ENCODE results near the gene MCF2L2.

The MCF2L2 gene

GRCh38 chr3:183229178-183229577 is 199.2 kb downstream of the MCF2L2 start:
- no peak for DNase-seq (ENCODE audit: extremely low spot score)
- ChIA-PET POLR2A (no interaction called here), CTCF (no interaction called here)
- no peak for TF ChIP-seq NFRKB (IDR thresholded peaks at IDR 0.05)
- no peak for TF ChIP-seq FOXM1 (IDR thresholded peaks at IDR 0.05; ENCODE audit: borderline replicate concordance)
- no peak for TF ChIP-seq LEF1 (IDR thresholded peaks at IDR 0.05; ENCODE audit: borderline replicate concordance)
- TF ChIP-seq ELF4 (IDR thresholded peaks at IDR 0.05), result no peak
- TF ChIP-seq ZNF384 (IDR thresholded peaks at IDR 0.05), result no peak
- no peak for TF ChIP-seq CTBP1 (IDR thresholded peaks at IDR 0.05; ENCODE audit: borderline replicate concordance)
- TF ChIP-seq BHLHE40 (IDR thresholded peaks at IDR 0.05; ENCODE audit: borderline replicate concordance), result no peak
- no peak for TF ChIP-seq FOXK2 (IDR thresholded peaks at IDR 0.05)
- TF ChIP-seq PKNOX1 (IDR thresholded peaks at IDR 0.05), result no peak
- TF ChIP-seq FOXA1 (IDR thresholded peaks at IDR 0.05), result no peak
- no peak for TF ChIP-seq ARNT (IDR thresholded peaks at IDR 0.05)
- TF ChIP-seq TARDBP (IDR thresholded peaks at IDR 0.05), result no peak
- no peak for TF ChIP-seq HDGF (IDR thresholded peaks at IDR 0.05; ENCODE audit: borderline replicate concordance)
- TF ChIP-seq SP1 (IDR thresholded peaks at IDR 0.05), result no peak
- no peak for TF ChIP-seq SUZ12 (IDR thresholded peaks at IDR 0.05)
- no peak for TF ChIP-seq L3MBTL2 (conservative IDR thresholded peaks at IDR 0.05)

GRCh38 chr3:183227586-183227985 is 200.8 kb downstream of the MCF2L2 start:
- no peak for DNase-seq (ENCODE audit: extremely low spot score)
- no peak for TF ChIP-seq CTBP1 (IDR thresholded peaks at IDR 0.05; ENCODE audit: borderline replicate concordance)
- TF ChIP-seq ELF4 (IDR thresholded peaks at IDR 0.05), result no peak
- TF ChIP-seq ARNT (IDR thresholded peaks at IDR 0.05), result no peak
- no peak for TF ChIP-seq ZNF384 (IDR thresholded peaks at IDR 0.05)
- no peak for TF ChIP-seq HDGF (IDR thresholded peaks at IDR 0.05; ENCODE audit: borderline replicate concordance)
- TF ChIP-seq PKNOX1 (IDR thresholded peaks at IDR 0.05), result no peak
- no peak for TF ChIP-seq FOXM1 (IDR thresholded peaks at IDR 0.05; ENCODE audit: borderline replicate concordance)
- TF ChIP-seq NFRKB (IDR thresholded peaks at IDR 0.05), result no peak
- no peak for TF ChIP-seq TARDBP (IDR thresholded peaks at IDR 0.05)
- no peak for TF ChIP-seq FOXK2 (IDR thresholded peaks at IDR 0.05)
- TF ChIP-seq SUZ12 (IDR thresholded peaks at IDR 0.05), result no peak
- no peak for TF ChIP-seq LEF1 (IDR thresholded peaks at IDR 0.05; ENCODE audit: borderline replicate concordance)
- CTCF ChIA-PET, result no interaction called here
- POLR2A ChIA-PET, result no interaction called here

GRCh38 chr3:183226333-183226890 is 202.0 kb downstream of the MCF2L2 start:
- ChIA-PET CTCF (no interaction called here), POLR2A (no interaction called here)
- TF ChIP-seq TARDBP (IDR thresholded peaks at IDR 0.05) (no peak), SUZ12 (IDR thresholded peaks at IDR 0.05) (no peak), ELF4 (IDR thresholded peaks at IDR 0.05) (no peak)
- DNase-seq (ENCODE audit: extremely low spot score), result no peak

GRCh38 chr3:183224180-183224970 is 204.0 kb downstream of the MCF2L2 start:
- DNase-seq (ENCODE audit: extremely low spot score), result no peak
- POLR2A ChIA-PET, result no interaction called here
- CTCF ChIA-PET, result no interaction called here
- TF ChIP-seq NFRKB (IDR thresholded peaks at IDR 0.05) (no peak), TARDBP (IDR thresholded peaks at IDR 0.05) (no peak), HDGF (IDR thresholded peaks at IDR 0.05; ENCODE audit: borderline replicate concordance) (no peak), PKNOX1 (IDR thresholded peaks at IDR 0.05) (no peak), FOXM1 (IDR thresholded peaks at IDR 0.05; ENCODE audit: borderline replicate concordance) (no peak), L3MBTL2 (conservative IDR thresholded peaks at IDR 0.05) (no peak), ELF4 (IDR thresholded peaks at IDR 0.05) (no peak), SP1 (IDR thresholded peaks at IDR 0.05) (no peak), ZNF384 (IDR thresholded peaks at IDR 0.05) (no peak), BHLHE40 (IDR thresholded peaks at IDR 0.05; ENCODE audit: borderline replicate concordance) (no peak), LEF1 (IDR thresholded peaks at IDR 0.05; ENCODE audit: borderline replicate concordance) (no peak), SUZ12 (IDR thresholded peaks at IDR 0.05) (no peak), FOXK2 (IDR thresholded peaks at IDR 0.05) (no peak), FOXA1 (IDR thresholded peaks at IDR 0.05) (no peak), ARNT (IDR thresholded peaks at IDR 0.05) (no peak), CTBP1 (IDR thresholded peaks at IDR 0.05; ENCODE audit: borderline replicate concordance) (no peak)

GRCh38 chr3:183222631-183223235 is 205.7 kb downstream of the MCF2L2 start:
- ChIA-PET POLR2A (no interaction called here), CTCF (interaction anchor here (0.6 kb wide), 1 partner anchor 225 kb away, joined by 3 read pairs; no protein-coding TSS in a partner anchor)
- TF ChIP-seq PKNOX1 (IDR thresholded peaks at IDR 0.05) (no peak), ARNT (IDR thresholded peaks at IDR 0.05) (no peak), LEF1 (IDR thresholded peaks at IDR 0.05; ENCODE audit: borderline replicate concordance) (no peak), SUZ12 (IDR thresholded peaks at IDR 0.05) (no peak), NFRKB (IDR thresholded peaks at IDR 0.05) (no peak), BHLHE40 (IDR thresholded peaks at IDR 0.05; ENCODE audit: borderline replicate concordance) (no peak), TARDBP (IDR thresholded peaks at IDR 0.05) (no peak), SP1 (IDR thresholded peaks at IDR 0.05) (no peak), CTBP1 (IDR thresholded peaks at IDR 0.05; ENCODE audit: borderline replicate concordance) (no peak), ELF4 (IDR thresholded peaks at IDR 0.05) (no peak), ZNF384 (IDR thresholded peaks at IDR 0.05) (no peak), L3MBTL2 (conservative IDR thresholded peaks at IDR 0.05) (no peak)
- DNase-seq (ENCODE audit: extremely low spot score), result no peak

All from HEK293T (cell line).